ENCODE data around the gene CAPNS1.
"Not testable (repeated sequence)": the region's sequence is repeated elsewhere in the genome, so short reads cannot be mapped to it uniquely, and the experiment has no call there.

Gene CAPNS1

DNA sequence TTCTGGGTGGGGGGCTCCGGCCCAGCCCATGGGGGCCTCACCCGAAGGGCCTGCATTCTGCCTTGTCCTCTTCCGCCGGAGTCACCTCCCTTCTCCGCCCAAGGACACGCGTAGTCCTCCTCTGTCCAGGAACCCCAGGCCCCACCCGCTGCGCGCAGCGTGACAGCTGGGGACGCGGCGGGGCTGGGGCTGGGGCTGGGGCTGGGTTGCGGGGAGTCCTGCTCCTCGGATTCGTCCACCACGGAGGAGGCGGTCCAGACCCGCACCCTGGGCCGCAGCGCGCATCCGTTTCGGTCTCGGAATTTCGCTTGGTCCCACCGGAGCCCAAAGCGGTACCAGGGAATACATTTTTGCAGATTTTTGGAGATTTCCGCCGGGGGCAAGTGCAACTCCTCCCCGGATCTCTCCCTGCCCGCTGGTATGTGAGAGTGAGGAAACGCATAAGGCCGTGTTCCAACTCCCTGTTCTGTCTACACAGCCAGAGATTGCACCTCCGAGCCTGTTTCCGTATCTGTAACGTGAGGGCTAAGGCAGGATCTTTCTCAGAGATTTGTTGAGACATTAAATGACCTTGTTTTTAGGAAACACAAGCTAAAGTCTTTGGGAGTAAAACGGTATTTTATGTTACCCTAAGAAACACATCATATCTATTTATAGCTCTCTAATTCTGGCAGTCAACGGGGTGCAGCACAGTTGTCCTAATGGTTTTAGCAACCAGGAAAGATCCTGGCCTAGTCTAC lies 12.7 kb downstream of the CAPNS1 start, which contains the start of gene COX7A1:
COX7A1 (minus strand) TSS at position 96 of the 740 bp plus-strand sequence; CDS start at position 56, 40 bp downstream.
- CTCF ChIA-PET: no interaction called here
- POLR2A ChIA-PET: interaction anchor here (1.0 kb wide), 1 partner anchor 38 kb away, joined by 4 read pairs; the partner anchor contains the start of genes POLR2I and TBCB

DNA sequence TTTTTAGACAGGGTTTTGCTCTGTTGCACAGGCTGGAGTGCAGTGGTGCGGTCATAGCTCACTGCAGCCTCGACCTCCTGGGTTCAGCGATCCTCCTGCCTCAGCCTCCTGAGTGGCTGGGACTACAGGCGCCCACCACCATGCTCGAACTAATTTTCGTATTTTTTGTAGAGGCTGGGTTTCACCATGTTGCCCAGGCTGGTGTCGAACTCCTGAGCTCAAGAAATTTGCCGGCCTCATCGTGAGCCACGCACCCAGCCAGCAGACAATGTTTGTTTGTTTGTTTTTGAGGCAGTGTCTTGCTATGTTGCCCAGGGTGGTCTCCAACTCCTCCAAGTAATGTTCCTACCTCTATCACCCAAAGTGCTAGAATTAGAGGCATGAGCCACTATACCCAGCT lies 13.3 kb downstream of the CAPNS1 start:
- TF ChIP-seq ELF4 (IDR thresholded peaks at IDR 0.05): no peak
- TF ChIP-seq SP1 (IDR thresholded peaks at IDR 0.05): no peak
- ChIA-PET POLR2A (interaction anchor here (1.0 kb wide), 1 partner anchor 38 kb away, joined by 4 read pairs; the partner anchor contains the start of genes POLR2I and TBCB), CTCF (no interaction called here)
- no peak for DNase-seq (ENCODE audit: extremely low spot score)

More for the DNA sequence above, 12.7 kb downstream of the CAPNS1 start, which contains the start of gene COX7A1:
- no peak for DNase-seq (ENCODE audit: extremely low spot score)
- TF ChIP-seq SUZ12 (IDR thresholded peaks at IDR 0.05) (no peak), ARNT (IDR thresholded peaks at IDR 0.05) (no peak)

DNA sequence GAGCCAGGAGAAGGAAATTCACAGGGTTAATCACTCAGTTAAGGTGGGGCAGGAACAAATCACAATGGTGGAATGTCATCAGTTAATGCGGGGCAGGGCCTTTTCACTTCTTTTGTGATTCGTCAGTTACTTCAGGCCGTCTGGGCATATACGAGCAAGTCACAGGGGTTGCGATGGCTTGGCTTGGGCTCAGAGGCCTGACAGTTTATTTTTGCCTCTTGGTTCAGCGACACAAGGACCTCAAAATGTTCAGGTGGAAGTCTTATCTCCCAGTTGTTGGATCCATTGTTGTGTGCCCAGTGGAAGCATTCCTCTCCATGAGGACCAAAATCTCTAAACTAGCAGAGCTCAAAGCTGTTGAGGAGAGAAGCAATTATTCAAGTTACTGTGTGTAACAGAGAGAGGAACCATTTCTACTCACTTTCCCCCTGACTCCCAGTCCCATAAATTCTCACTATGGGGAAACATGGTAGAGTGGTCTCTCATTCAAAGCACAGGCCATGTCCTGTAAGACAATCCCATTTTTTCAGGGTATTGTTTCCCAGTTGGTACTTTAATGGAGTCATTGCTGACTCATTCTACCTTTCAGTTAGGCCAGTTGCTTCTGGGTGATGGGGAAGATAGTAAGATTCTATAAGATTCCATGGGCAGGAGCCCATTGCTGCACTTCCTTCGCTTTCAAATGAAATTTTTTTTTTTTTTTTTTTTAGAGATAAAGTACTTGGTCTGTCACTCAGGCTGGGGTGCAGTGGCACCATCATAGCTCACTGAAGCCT lies 21.1 kb downstream of the CAPNS1 start:
- ChIA-PET POLR2A (interaction anchor here (0.9 kb wide), 1 partner anchor 33 kb away, joined by 3 read pairs; no protein-coding TSS in a partner anchor), CTCF (no interaction called here)
- TF ChIP-seq FOXM1 (IDR thresholded peaks at IDR 0.05; ENCODE audit: borderline replicate concordance): no peak
- TF ChIP-seq FOXA1 (IDR thresholded peaks at IDR 0.05): no peak
- TF ChIP-seq ZNF384 (IDR thresholded peaks at IDR 0.05): no peak
- no peak for TF ChIP-seq HDGF (IDR thresholded peaks at IDR 0.05; ENCODE audit: borderline replicate concordance)
- no peak for TF ChIP-seq BHLHE40 (IDR thresholded peaks at IDR 0.05; ENCODE audit: borderline replicate concordance)
- no peak for TF ChIP-seq SP1 (IDR thresholded peaks at IDR 0.05)
- TF ChIP-seq NFRKB (IDR thresholded peaks at IDR 0.05): no peak
- no peak for TF ChIP-seq ELF4 (IDR thresholded peaks at IDR 0.05)
- TF ChIP-seq CTBP1 (IDR thresholded peaks at IDR 0.05; ENCODE audit: borderline replicate concordance): no peak
- no peak for DNase-seq (ENCODE audit: extremely low spot score)

DNA sequence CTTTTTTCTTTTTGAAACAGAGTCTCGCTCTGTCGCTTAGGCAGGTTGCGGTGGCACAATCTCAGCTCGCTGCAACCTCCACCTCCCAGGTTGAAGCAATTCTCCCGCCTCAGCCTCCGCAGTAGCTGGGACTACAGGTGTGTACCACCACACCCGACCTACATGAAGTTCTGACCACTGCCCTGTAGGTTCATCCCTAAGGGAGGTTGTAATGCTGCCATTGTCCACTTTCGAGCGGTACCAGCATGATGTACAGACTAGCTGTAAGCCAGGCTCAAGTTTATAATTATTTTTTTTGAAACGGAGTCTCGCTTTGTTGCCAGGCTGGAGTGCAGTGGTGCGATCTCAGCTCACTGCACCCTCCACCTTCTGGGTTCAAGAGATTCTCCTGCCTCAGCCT lies 23.9 kb downstream of the CAPNS1 start:
- ChIA-PET POLR2A (interaction anchor here (1.4 kb wide), 1 partner anchor 36 kb away, joined by 3 read pairs; no protein-coding TSS in a partner anchor), CTCF (no interaction called here)
- TF ChIP-seq ZNF384 (IDR thresholded peaks at IDR 0.05) (no peak), BHLHE40 (IDR thresholded peaks at IDR 0.05; ENCODE audit: borderline replicate concordance) (no peak), SUZ12 (IDR thresholded peaks at IDR 0.05) (no peak), ARNT (IDR thresholded peaks at IDR 0.05) (no peak), ELF4 (IDR thresholded peaks at IDR 0.05) (no peak)
- no peak for DNase-seq (ENCODE audit: extremely low spot score)

DNA sequence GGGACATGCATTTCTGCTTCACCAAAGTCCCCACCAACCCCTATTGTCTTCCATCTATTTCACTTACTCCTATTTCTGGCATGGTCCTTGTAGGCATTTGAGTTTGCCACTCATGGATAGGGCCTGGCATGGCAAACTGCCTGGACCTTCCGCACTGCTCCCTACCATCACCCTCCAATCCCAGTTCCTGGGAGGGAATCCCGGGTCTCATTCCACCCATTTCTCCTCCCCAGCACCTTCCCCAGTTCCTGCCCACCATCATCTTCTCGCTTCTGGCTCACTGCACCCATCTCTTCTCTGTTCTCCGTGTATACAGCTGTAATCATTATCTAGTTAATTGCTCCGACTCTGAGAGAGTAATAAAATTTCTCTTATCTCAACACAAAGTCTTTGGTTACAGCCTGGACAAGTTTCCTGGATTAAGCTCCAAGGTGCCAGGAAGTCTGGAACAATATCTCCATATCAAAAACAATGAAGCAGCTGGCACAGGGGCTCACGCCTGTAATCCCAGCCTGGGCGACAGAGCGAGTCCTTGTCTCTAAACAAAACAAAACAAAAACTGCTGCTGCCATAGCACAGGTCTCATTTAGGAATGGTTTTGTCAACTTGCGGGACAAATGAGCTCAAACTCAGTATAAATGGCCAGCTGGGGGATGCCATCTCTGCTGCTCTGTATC lies 29.4 kb downstream of the CAPNS1 start:
- TF ChIP-seq LEF1 (IDR thresholded peaks at IDR 0.05; ENCODE audit: borderline replicate concordance) (no peak), L3MBTL2 (conservative IDR thresholded peaks at IDR 0.05) (no peak), BHLHE40 (IDR thresholded peaks at IDR 0.05; ENCODE audit: borderline replicate concordance) (no peak), FOXK2 (IDR thresholded peaks at IDR 0.05) (no peak), ELF4 (IDR thresholded peaks at IDR 0.05) (no peak), FOXA1 (IDR thresholded peaks at IDR 0.05) (no peak), CTBP1 (IDR thresholded peaks at IDR 0.05; ENCODE audit: borderline replicate concordance) (no peak), FOXM1 (IDR thresholded peaks at IDR 0.05; ENCODE audit: borderline replicate concordance) (no peak), TARDBP (IDR thresholded peaks at IDR 0.05) (no peak), NFRKB (IDR thresholded peaks at IDR 0.05) (no peak), SUZ12 (IDR thresholded peaks at IDR 0.05) (no peak), HDGF (IDR thresholded peaks at IDR 0.05; ENCODE audit: borderline replicate concordance) (no peak), ZNF384 (IDR thresholded peaks at IDR 0.05) (no peak), SP1 (IDR thresholded peaks at IDR 0.05) (no peak), ARNT (IDR thresholded peaks at IDR 0.05) (no peak)
- TF ChIP-seq, protein P1, sequence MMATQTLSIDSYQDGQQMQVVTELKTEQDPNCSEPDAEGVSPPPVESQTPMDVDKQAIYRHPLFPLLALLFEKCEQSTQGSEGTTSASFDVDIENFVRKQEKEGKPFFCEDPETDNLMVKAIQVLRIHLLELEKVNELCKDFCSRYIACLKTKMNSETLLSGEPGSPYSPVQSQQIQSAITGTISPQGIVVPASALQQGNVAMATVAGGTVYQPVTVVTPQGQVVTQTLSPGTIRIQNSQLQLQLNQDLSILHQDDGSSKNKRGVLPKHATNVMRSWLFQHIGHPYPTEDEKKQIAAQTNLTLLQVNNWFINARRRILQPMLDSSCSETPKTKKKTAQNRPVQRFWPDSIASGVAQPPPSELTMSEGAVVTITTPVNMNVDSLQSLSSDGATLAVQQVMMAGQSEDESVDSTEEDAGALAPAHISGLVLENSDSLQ (IDR thresholded peaks at IDR 0.05): no peak
- CTCF ChIA-PET: interaction anchor here (0.6 to 1.7 kb wide), 4 partner anchors 18 to 171 kb away, joined by 3 to 7 read pairs (median 4); no protein-coding TSS in a partner anchor
- no peak for DNase-seq (ENCODE audit: extremely low spot score)
- POLR2A ChIA-PET: interaction anchor here (1.3 to 4.4 kb wide), 3 partner anchors 25 to 41 kb away, joined by 4 to 36 read pairs (median 14); partner anchors contain the start of gene CAPNS1

DNA sequence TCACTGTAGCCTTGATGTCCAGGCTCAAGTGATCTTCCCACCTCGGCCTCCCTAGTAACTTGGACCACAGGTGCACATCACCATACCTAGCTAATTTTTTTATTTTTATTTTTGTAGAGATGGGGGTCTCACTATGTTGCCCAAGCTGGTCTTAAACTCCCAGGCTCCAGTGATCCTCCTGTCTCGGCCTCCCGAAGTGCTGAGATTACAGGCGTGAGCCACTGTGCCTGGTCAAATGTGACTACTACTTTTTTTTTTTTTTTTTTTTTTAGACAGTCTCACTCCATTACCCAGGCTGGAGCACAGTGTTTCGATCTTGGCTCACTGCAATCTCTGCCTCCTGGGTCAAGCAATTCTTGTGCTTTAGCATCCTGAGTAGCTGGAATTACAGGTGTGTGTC lies 33.0 kb downstream of the CAPNS1 start:
- DNase-seq (ENCODE audit: extremely low spot score): no peak
- POLR2A ChIA-PET: interaction anchor here (3.0 kb wide), 1 partner anchor 45 kb away, joined by 12 read pairs; no protein-coding TSS in a partner anchor
- TF ChIP-seq FOXA1 (IDR thresholded peaks at IDR 0.05) (no peak), NFRKB (IDR thresholded peaks at IDR 0.05) (no peak), BHLHE40 (IDR thresholded peaks at IDR 0.05; ENCODE audit: borderline replicate concordance) (no peak), ZNF384 (IDR thresholded peaks at IDR 0.05) (no peak), CTBP1 (IDR thresholded peaks at IDR 0.05; ENCODE audit: borderline replicate concordance) (no peak), FOXM1 (IDR thresholded peaks at IDR 0.05; ENCODE audit: borderline replicate concordance) (no peak), ELF4 (IDR thresholded peaks at IDR 0.05) (no peak), HDGF (IDR thresholded peaks at IDR 0.05; ENCODE audit: borderline replicate concordance) (no peak), L3MBTL2 (conservative IDR thresholded peaks at IDR 0.05) (no peak), ARNT (IDR thresholded peaks at IDR 0.05) (no peak), TARDBP (IDR thresholded peaks at IDR 0.05) (no peak), LEF1 (IDR thresholded peaks at IDR 0.05; ENCODE audit: borderline replicate concordance) (no peak), SUZ12 (IDR thresholded peaks at IDR 0.05) (no peak)

DNA sequence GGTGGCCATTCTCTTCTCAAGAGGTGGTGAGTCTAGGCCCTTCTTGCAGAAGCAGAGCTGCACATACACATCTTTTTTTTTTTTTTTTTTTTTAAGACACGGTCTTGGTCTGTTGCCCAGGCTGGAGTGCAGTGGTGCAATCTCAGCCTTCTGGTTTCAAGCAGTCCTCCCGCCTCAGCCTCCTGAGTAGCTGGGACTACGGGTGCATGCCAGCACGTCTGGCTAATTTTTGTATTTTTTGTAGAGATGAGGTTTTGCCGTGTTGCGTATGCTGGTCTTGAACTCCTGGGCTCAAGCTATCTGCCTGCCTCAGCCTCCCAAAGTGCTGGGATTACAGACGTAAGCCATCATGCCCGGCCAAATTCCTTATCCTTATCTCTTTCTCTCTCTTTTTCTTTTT lies 34.0 kb downstream of the CAPNS1 start:
- CTCF ChIA-PET; DNase-seq (ENCODE audit: extremely low spot score): not testable (repeated sequence)
- POLR2A ChIA-PET: interaction anchor here (3.0 kb wide), 1 partner anchor 46 kb away, joined by 12 read pairs; no protein-coding TSS in a partner anchor

More for the DNA sequence above, 33.0 kb downstream of the CAPNS1 start:
- CTCF ChIA-PET: no interaction called here

DNA sequence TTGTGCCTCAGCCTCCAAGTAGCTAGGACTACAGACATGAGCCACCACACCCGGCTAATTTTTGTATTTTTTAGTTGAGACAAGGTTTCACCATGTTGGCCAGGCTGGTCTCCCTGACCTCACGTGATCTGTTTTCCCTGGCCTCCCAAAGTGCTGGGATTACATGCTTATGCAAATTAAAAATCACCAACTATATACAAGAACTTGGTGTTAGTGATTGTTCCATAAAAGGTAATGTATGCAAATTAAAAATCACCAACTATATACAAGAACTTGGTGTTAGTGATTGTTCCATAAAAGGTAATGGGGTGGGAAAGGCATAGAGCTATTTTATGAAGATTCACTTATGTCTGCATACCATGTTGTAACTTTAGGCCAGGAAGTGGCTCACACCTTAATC lies 39.2 kb downstream of the CAPNS1 start:
- POLR2A ChIA-PET: interaction anchor here (1.6 kb wide), 1 partner anchor 35 kb away, joined by 4 read pairs; the partner anchor contains the start of genes ZNF146 and ZNF565
- DNase-seq (ENCODE audit: extremely low spot score); CTCF ChIA-PET: not testable (repeated sequence)
